HFF-Myc (cell line): ENCODE measurements around the gene EIF4H.

Source experiments
- DNase-seq: peaks from one replicate; pipeline ENCODE4 v3.0.0-alpha.2; 2011; ENCODE audit warnings: low read depth; ENCODE audit errors: extremely low read depth
- H3K4me3 ChIP-seq: replicated peaks from 2 replicates; pipeline ENCODE4 v1.5.1; 2011; ENCODE audit warnings: low read depth, mild to moderate bottlenecking, control low read depth, low read length
- TF ChIP-seq, protein P1 (sequence below): IDR thresholded peaks from 2 replicates; pipeline ENCODE4 v1.5.1; 2012; ENCODE audit warnings: mild to moderate bottlenecking, low read depth, low read length, control low read depth; ENCODE audit errors: missing control alignments

The EIF4H gene

DNA sequence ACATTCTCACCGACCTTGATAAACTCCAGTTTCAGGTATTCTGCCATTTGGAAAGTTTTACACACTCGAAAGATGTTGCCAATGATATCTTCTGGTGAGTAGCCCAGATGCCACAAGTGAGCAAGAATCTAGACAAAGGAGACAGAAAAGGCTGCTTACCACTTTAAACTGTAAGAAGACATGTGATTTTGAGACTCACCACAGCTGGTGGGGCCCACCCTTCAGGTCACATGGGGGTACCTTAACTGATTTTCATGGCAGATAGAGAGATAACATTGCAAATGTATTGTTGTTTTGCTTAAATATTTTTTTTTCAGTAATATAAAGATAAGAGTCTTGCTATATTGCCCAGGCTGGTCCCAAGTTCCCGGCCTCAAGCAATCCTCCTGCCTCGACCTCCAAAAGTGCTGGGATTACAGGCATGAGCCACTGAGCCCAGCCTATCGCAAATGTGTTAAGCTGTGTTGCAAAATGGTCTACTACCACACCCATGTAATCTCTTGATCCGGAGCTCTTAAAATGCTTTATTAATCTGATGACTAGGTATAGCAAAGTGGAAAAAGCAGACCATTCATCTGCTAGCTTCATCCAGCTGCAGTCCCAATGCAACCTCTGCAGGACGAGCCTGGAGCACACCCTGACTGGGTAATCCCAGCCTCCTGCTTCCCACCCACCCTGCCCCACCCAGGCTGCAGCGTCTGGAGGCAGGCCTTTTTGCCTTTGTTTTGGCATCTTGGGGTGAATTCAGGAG is 61.5 kb downstream of the EIF4H start:
- no peak for DNase-seq
- TF ChIP-seq, protein P1, sequence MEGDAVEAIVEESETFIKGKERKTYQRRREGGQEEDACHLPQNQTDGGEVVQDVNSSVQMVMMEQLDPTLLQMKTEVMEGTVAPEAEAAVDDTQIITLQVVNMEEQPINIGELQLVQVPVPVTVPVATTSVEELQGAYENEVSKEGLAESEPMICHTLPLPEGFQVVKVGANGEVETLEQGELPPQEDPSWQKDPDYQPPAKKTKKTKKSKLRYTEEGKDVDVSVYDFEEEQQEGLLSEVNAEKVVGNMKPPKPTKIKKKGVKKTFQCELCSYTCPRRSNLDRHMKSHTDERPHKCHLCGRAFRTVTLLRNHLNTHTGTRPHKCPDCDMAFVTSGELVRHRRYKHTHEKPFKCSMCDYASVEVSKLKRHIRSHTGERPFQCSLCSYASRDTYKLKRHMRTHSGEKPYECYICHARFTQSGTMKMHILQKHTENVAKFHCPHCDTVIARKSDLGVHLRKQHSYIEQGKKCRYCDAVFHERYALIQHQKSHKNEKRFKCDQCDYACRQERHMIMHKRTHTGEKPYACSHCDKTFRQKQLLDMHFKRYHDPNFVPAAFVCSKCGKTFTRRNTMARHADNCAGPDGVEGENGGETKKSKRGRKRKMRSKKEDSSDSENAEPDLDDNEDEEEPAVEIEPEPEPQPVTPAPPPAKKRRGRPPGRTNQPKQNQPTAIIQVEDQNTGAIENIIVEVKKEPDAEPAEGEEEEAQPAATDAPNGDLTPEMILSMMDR: no peak
- no peak overlapping the region for H3K4me3 ChIP-seq

- TF ChIP-seq, protein P1: no peak
These were observed 62.1 kb downstream of the EIF4H start for GRCh38 chr7:74236284-74236683.

GRCh38 chr7:74240482-74240881 is 66.3 kb downstream of the EIF4H start:
- TF ChIP-seq, protein P1: no peak
- DNase-seq: no peak
- no peak overlapping the region for H3K4me3 ChIP-seq

More at GRCh38 chr7:74236284-74236683, 62.1 kb downstream of the EIF4H start:
- DNase-seq: no peak
- H3K4me3 ChIP-seq: no peak overlapping the region

GRCh38 chr7:74242122-74242443 is 67.9 kb downstream of the EIF4H start:
- no peak overlapping the region for H3K4me3 ChIP-seq
- TF ChIP-seq, protein P1: no peak
- no peak for DNase-seq

GRCh38 chr7:74246497-74246896 is 72.3 kb downstream of the EIF4H start:
- no peak overlapping the region for H3K4me3 ChIP-seq
- no peak for DNase-seq
- TF ChIP-seq, protein P1: no peak
